ENCODE data around the gene FER1L5. TPM values are rescaled to one million over a fixed set of nuclear protein-coding genes. Genes with fewer than 3 reads are reported as not detected.
A peak's percentile ranks its signal among the peaks of the same experiment; 100 is the strongest.
"Not testable (repeated sequence)": the region's sequence is repeated elsewhere in the genome, so short reads cannot be mapped to it uniquely, and the experiment has no call there.

The FER1L5 gene
- polyA plus RNA-seq, 3 donors = 1.1 to 2.7 (median 1.1) TPM

DNA sequence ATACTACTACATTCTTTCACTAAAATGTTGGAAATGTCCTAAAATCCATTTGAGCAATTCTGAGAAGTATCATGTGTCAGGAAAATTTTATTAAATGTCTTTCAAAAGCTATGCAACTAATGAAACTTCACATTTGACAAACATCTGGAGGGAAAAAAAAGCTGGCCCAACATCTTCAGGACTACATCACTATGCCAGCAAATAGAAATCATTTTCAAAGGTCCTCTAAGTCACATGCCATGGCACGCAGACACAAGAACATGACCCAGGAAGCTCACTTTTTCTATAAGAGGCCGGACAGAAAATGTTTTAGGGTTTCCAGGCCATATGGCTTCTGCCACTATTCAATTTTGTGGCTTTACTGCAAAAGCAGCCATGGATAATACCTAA lies 16.0 kb upstream of the FER1L5 start:
- no peak for DNase-seq (ENCODE audit: extremely low read depth in 1 of 11, low read depth in 9 of 11, low spot score in 4 of 11)

DNA sequence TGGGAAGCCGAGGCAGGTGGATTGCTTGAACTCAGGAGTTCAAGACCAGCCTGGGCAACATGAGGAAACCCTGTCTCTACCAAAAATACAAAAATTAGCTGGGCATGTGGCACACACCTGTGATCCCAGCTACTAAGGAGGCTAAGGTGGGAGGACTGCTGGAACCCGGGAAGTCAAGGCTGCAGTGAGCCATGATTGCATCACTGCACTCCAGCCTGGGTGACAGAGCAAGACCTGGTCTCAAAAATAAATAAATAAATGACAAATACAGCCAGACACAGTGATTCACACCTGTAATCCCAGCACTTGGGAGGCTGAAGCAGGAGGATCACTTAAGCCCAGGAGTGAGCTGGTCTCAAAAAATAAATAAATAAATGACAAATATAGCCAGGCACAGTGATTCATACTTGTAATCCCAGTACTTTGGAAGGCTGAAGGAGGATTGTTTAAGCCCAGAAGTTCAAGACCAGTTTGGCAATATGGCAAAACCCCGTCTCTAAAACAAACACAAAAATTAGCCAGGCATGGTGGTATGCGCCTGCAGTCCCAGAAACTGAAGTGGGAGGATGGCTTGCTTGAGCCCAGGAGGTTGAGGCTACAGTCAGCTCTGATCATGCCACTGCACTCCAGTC lies 10.6 kb upstream of the FER1L5 start:
- no peak for DNase-seq (ENCODE audit: extremely low read depth in 1 of 11, low read depth in 9 of 11, low spot score in 4 of 11)

DNA sequence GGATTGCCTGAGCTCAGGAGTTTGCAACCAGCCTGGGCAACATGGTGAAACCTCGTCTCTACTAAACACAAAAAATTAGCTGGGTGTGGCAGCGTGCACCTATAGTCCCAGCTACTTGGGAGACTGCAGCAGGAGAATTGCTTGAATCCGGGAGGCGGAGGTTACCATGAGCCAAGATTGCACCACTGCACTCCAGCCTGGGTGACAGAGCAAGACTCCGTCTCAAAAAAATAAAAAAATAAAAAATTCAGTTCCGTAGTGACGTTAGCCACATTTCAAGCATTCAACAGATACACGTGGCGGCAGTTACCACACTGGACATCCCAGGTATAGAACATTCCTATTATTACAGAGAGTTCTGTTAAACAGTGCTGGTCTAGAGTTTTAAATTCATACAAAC lies 8.9 kb upstream of the FER1L5 start:
- DNase-seq (ENCODE audit: extremely low read depth in 1 of 11, low read depth in 9 of 11, low spot score in 4 of 11) = no peak

DNA sequence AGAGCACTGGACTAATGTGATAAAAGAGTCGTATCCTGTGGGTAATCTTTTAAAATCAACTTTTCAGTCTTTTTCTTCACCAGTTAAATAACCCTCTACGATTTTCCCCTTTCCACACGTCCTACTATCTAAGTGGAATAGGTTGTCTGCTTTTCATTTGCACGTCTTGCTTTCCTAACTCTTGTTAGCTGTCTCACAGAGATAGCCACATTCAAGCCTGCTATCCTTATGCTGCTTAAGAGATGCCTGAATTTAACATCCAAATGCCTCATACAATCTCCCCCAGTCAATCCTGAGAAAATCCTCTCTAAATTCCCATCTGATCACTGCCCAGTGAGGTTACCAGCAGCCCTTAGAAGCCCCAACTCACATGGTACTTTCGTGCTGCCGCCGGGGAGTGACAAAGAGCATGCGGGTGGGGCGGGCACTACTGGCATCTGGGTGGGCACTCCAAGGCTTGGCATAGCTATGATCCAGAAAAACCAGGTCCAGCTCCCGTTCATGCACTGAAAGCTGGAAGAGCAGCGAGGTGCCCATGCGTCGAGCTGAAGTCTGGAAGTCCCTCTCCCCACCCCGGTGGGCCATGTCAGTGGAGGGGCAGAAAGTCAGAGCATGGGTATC lies 5.9 kb upstream of the FER1L5 start:
- DNase-seq (ENCODE audit: extremely low read depth in 1 of 11, low read depth in 9 of 11, low spot score in 4 of 11) = no peak

DNA sequence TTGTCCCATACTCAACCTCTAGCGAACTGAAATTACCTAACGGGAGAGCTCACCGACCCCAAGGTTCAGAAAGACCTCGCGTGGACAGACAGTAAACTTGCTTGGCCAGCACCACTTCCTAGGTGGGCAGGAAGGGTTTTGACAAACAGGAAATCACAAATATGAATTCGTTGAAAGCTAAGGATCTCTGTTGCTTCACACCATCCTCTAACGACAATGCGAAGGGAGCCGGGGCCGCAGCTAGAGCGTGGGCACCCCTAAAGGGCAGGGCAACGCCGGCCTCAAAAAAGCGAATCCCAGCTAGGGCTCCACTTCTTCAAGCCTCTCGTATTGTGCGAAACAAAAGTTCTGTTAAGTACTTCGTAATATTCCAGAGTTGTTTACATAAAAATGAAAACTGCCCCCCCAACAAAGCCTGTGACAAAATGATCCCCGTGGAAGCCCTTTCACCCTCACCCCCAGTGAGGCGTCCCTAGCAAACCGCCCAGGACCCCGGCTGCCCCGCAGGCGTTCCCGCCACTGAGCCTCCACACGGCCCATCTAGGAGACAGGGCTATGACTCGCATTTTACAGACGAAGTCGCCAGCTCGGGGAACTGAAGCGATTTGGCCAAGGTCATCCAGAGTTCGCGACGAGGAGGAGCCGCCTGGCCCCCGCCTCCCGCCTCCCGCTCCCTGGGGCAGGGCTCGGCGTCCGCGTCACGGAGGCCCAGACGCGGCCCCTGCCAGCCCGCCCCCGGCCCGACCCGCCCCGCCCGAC lies 5.0 kb upstream of the FER1L5 start:
- DNase-seq (ENCODE audit: extremely low read depth in 1 of 11, low read depth in 9 of 11, low spot score in 4 of 11) = peak in 10 of 11 donors; percentile 40 to 68 (median 56)

DNA sequence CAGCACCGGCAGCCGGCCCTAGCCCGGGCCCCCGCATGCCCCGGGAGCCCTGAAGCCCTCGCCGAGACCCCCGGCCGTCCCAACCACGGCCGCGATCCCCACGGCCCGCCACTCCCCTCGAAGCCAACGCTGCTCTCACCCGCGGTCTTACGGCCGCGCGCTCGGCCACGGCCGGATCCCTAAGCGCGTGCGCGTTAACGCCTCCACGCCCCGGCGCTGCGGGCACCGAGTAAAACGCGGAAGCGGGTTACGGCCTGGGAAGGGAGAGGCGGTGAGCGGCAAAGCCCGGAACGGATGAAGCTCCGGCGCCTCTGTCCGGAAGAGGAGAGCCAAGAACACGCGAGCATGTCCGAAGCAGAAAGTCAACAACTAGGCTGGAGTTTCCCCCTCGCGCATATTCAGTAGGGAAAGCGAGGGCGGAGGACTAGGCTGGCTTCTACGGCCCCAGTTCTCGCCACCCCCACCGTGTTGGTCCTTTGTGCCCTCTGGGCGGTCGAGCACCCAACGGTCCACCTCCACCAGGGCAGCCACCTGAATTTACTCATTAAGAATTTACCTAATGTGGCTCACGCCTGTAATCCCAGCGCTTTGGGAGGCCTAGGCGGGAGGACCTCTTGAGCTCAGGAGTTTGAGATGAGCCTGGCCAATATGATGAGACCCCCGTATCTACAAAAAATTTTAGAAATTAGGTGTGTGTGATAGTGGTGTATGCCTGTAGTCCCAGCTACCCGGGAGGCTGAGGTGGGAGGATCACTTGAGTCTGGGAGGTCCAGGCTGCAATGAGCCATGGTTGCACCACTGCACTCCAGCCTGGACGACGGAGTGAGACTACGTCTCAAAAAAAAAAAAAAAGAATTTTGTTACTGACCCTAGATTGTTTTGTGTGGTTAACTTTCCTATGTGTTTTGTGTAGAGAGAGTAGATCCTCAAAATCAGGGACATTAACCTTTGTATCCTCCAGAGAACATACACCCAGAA lies 4.1 kb upstream of the FER1L5 start, which contains the start of gene KANSL3:
TSS of gene KANSL3 (minus strand) at position 169 of the 978 bp plus-strand sequence. CDS start 1,177 bp downstream, outside the sequence.
- DNase-seq (ENCODE audit: extremely low read depth in 1 of 11, low read depth in 9 of 11, low spot score in 4 of 11) = peak; percentile 88 to 93 (median 90)

DNA sequence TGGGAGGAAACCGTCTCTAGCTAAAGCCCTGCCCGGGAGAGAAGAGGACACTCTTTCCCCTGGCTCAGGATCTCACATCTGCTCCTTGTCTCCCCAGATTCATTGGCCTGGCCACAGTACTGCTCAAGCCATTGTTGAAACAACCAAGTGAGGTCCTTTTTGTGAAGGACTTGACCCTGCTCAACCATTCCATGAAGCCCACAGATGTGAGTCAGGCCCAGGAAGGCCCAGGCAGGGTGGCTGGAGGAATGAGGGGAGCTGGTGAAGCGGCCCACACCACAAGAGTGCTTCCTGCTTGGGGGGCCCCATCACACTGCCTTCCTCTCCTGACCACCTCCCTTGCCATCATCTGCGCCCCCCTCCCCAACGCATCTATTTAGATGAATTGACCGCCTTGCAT lies 5.1 kb downstream of the FER1L5 start:
- no peak for DNase-seq (ENCODE audit: extremely low read depth in 1 of 11, low read depth in 9 of 11, low spot score in 4 of 11)

DNA sequence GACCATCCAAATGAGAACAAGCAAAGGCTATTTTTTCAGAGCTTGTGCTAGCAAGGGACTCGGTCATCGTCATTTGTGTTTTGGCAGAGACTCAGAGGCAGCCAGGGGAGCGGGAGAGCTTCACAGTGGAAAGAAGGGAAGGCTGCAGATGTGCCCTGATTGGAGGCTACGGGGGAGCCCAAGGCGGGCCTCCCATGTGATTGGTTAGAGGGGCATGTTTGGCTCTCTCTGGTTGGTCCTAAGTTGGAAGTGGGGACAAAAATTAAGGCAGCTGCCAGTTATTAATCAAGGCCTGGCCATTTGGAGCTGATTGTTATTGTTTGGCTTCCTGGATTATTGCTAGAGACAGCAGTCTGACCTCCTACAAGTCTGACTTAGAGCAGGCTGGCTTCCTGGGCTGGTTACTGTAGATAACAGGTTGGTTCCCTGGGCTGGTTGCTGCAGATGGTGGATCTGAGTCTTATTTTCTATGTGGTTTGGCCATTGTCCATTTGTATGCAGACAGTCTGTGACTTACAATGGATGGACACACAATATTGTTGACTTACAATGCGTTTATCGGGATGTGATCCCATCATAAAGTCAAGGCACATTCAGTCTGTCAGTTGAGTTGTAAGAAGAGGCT lies 5.9 kb downstream of the FER1L5 start:
- no peak for DNase-seq (ENCODE audit: extremely low read depth in 1 of 11, low read depth in 9 of 11, low spot score in 4 of 11)

DNA sequence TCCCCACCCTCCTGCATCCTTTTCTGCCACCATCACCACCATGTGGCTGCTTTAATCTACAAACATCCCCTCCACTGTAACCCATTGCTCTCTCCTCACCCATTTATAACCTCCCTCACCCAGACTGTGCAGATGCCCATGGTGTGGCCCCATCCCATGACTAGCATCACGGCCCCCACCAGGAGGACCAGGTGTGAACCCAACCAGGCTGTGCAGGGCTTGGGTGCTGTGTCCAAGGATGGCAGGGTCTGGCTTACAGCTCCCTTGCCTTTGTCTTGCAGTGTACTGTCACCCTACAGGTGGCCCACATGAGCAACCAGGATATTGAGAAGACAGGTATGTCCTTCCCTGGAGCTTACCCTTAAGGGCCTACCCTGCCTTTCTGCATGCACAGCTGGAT lies 6.8 kb downstream of the FER1L5 start:
- DNase-seq (ENCODE audit: extremely low read depth in 1 of 11, low read depth in 9 of 11, low spot score in 4 of 11) = no peak

DNA sequence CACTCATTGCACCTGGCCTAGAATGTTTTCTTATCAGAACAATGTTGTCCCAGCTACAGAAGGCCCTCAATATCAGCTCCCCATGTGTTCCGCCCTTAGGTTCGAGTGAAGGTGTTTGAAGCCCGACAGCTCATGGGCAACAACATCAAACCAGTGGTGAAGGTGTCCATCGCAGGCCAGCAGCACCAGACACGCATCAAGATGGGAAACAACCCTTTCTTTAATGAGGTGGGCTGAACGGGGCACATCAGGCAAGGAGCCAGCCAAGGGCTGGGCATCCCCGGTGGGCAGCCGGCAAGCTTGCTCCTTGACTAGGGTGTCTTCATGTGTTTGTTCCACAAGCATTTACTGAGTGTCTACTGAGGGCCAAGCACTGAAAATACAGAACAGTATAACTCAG lies 9.2 kb downstream of the FER1L5 start:
- DNase-seq (ENCODE audit: extremely low read depth in 1 of 11, low read depth in 9 of 11, low spot score in 4 of 11) = no peak

DNA sequence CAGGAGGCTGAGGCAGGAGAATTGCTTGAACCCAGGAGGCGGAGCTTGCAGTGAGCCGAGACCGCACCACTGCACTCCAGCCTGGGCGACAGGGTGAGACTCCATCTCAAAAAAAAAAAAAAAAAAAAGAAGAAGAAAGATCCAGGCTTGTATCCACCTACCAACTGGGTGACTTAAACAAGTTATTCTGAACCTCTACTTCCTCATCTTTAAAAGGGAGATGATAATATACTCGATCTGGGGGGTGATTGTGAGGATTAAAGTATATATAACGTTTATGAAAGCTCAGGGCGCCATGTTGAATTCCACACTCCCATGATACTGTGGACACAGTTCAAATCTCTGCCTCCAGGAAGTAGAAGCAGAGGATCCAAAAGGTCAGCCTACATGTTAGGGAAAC lies 12.2 kb downstream of the FER1L5 start:
- not testable (repeated sequence) for DNase-seq (ENCODE audit: extremely low read depth in 1 of 11, low read depth in 9 of 11, low spot score in 4 of 11)

DNA sequence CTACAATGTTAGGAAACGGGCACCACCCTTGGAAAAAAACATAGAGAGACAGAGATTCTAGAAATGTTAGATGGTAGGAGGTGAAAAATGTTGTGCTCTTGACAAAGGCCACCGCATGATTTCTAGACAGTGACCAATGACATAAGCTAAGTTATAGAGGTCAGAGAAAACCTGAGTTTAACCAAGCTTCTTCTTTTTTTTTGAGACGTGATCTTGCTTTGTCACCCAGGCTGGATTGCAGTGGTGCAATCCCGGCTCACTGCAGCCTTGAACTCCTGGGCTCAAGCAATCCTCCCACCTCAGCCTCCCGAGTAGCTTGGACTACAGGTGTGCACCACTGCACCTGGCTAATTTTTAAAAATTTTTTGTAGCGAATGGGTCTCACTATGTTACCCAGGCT lies 13.0 kb downstream of the FER1L5 start:
- no peak for DNase-seq (ENCODE audit: extremely low read depth in 1 of 11, low read depth in 9 of 11, low spot score in 4 of 11)

DNA sequence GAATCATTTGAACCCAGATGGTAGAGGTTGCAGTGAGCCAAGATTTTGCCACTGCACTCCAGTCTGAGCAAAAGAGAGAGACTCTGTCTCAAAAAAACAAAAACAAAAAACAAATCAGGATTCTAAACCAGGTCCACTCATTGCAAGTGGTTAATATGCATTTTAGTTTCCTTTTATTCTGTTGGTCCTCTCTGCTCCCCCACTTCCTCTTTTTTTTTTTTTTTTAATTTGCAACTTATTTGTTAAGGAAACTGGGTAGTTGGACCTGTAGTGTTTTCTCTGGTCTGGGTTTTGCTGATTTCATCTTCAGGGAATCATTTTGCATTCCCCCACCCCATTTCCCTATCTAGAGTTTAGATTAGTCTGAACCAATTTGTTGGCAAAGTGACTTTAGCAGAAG lies 14.0 kb downstream of the FER1L5 start:
- no peak for DNase-seq (ENCODE audit: extremely low read depth in 1 of 11, low read depth in 9 of 11, low spot score in 4 of 11)

DNA sequence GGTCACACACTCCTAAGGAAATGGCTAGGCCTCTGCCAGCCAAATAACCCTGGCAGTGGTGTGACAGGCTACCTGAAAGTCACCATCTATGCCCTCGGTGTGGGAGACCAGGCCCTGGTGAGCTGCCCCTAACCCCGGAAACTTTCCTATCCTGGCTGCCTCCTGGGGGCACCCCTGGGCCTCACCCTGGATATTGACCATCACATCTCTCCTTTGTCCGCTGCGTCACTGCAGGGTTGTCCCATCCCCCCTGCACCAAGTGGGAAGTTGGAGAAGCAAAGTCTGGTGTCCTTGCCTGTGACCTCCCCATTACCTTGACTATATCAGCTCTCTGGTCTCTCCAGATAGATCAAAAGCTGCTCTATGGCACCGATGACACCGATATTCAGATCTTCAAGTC lies 18.8 kb downstream of the FER1L5 start:
- no peak for DNase-seq (ENCODE audit: extremely low read depth in 1 of 11, low read depth in 9 of 11, low spot score in 4 of 11)

DNA sequence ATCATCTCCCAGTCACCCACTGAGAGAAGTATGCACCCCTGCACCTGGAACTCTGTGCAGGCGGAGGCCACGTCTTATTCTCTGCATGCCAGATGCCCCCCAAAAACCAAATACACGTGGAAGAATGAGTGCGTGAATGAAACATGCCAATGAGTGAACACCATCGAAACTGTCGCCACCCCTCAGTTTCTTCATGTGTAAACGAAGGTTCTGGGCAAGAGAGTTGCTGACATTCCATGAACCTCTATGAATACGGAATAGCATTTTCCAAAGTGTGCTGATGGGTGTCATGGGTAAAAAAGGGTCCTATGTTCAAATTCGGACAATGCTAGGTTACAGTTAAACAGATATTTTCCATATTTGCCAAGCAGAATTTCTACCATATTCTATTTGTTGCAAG lies 19.8 kb downstream of the FER1L5 start:
- no peak for DNase-seq (ENCODE audit: extremely low read depth in 1 of 11, low read depth in 9 of 11, low spot score in 4 of 11)

DNA sequence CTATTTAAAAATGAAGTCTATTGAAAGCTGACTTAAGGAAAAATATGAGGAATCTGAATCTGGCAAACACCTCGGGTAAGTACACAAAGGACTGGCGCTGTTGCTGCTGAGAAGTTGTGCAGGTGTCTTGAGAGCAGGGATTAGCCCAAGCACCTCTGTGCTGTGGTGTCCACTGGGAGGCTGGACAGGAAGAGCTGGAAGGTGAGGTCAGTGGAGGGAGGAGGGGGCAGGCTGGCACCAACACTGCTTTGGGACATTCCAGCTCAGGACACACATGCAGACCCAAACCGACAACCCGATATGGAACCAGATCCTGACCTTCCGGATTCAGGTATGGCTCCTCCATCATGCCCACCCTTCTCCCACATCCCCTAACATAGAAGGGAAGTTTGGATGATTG lies 20.6 kb downstream of the FER1L5 start:
- no peak for DNase-seq (ENCODE audit: extremely low read depth in 1 of 11, low read depth in 9 of 11, low spot score in 4 of 11)

DNA sequence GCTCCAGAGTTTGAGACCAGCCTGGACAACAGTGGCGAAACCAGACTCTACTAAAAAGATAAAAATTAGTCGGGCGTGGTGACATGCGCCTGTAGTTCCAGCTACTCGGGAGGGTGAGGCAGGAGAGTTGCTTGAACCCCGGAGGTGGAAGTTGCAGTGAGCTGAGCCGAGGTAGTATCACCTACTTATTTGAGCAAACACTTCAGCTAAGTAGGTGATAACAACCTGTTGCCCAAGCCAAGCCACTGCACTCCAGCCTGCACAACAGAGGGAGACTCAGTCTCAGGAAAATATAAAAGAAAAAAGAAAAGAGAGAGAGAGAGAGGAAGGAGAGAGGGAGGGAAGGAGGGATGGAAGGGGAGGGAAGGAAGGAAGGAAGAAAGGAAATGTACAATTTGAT lies 21.3 kb downstream of the FER1L5 start:
- no peak for DNase-seq (ENCODE audit: extremely low read depth in 1 of 11, low read depth in 9 of 11, low spot score in 4 of 11)

DNA sequence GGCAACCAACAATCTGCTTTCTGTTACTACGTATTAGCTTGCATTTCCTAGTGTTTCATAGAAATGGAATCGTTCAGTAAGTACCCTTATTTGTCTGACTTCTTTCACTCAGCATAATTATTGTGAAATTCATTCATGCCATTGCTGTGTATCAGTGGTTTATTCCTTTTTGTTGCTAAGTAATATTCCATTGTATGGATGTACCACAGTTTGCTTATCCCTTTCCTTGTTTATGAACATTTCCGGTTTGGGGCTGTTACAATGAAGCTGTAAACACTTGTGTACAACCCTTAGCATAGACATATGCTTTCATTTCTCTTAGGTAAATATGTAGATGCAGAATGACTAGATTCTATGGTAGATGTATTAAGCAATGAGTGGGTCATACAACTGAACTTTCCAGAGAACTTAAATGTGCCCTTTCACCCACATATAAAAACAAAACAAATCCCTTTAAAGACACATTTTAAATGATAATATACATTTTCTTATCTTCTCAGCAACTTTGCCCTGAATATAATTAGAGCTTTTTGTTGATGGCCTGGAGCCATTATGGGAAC lies 21.9 kb downstream of the FER1L5 start:
- no peak for DNase-seq (ENCODE audit: extremely low read depth in 1 of 11, low read depth in 9 of 11, low spot score in 4 of 11)

Data from renal cortex interstitium (tissue), 11 donors.